Measurements from ENCODE around the gene KCNK16.

DNA sequence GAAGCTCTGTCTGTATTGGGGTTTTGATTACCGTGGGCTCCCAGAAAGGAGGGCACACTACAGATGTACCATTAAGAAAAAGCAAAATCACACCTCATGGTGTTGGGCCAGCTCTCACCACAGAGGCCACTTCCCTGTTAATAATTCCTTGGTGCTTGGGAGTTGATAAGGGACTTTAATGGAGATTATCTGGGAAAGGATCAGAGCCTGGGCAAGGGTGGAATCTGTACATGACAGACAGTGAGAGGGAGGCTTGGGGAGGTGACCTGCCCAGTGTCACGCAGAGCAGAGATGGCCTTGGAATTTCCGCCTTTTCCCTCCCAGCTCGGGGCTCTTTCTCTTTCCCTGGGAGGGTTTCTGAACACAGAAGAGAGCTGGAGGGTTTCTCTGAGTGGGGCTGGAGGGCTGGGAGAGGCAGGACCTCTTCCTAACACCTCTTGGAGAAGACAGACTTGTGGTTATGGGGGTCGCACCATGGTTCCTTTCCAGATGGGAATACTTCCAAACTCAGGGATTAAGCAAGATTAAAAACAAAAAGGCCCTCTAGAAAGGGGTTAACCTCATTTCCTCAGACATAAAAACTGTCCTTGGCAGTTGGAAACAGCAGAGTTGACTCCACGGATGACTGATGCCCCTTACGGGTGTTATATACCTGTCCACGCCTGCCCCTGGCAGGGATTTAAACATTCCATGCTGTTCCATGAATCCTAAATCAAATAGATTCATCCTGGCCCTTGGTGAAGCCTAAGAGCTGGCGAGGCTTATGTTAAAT is 16.8 kb upstream of the KCNK16 start:
- no peak for TF ChIP-seq POLR2A (IDR thresholded peaks at IDR 0.05)
- TF ChIP-seq, protein P1, sequence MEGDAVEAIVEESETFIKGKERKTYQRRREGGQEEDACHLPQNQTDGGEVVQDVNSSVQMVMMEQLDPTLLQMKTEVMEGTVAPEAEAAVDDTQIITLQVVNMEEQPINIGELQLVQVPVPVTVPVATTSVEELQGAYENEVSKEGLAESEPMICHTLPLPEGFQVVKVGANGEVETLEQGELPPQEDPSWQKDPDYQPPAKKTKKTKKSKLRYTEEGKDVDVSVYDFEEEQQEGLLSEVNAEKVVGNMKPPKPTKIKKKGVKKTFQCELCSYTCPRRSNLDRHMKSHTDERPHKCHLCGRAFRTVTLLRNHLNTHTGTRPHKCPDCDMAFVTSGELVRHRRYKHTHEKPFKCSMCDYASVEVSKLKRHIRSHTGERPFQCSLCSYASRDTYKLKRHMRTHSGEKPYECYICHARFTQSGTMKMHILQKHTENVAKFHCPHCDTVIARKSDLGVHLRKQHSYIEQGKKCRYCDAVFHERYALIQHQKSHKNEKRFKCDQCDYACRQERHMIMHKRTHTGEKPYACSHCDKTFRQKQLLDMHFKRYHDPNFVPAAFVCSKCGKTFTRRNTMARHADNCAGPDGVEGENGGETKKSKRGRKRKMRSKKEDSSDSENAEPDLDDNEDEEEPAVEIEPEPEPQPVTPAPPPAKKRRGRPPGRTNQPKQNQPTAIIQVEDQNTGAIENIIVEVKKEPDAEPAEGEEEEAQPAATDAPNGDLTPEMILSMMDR (IDR thresholded peaks at IDR 0.05): no peak

Data from heart left ventricle (tissue), 13 donors.